HepG2 (cell line): ENCODE data around the gene ADRA1B. TPM values are rescaled to one million over a fixed set of nuclear protein-coding genes. Genes with fewer than 3 reads are reported as not detected.

Source experiments
- ATAC-seq: fragments of 200-7000 bp; cut with Tn5 transposase; 3 replicates; pipeline ENCODE4 v1.9.1; 2020; ENCODE audit warnings: mild to moderate bottlenecking, moderate library complexity
- BruUV-seq: library from RNA; stranded (reverse); fragments of 400-500 nt; replicated peaks from 2 replicates; lab custom pipeline; 2021; lab: Mats Ljungman, UMichigan
- CTCF ChIA-PET: fragments of 300-600 bp; formaldehyde crosslinking; extraction: SDS; loops from one replicate; lab custom pipeline; 2021; ENCODE audit warnings: low total read pairs, inconsistent platforms, low intra/inter-chr PET ratio; lab: Yijun Ruan, JAX
- POLR2A ChIA-PET: fragments of 350-600 bp; sonication (Branson Sonifier 250); formaldehyde crosslinking; loops from one replicate; lab custom pipeline; 2020; ENCODE audit warnings: antibody characterized with exemption, inconsistent platforms; lab: Yijun Ruan, JAX
- DNase-seq: peaks from one replicate; pipeline ENCODE4 v3.0.0-alpha.2; 2015; ENCODE audit warnings: low spot score
- FAIRE-seq: peaks from 3 replicates; lab custom pipeline; 2011; peaks lifted over from hg19 to GRCh38; lab: Jason Lieb, UNC
- H2AFZ ChIP-seq: one replicate; pipeline ENCODE4 v1.6.1; 2011; ENCODE audit warnings: low read length, inconsistent platforms
- H3K27ac ChIP-seq: fragments of 300-600 bp; 3 replicates; pipeline ENCODE4 v1.8.0; 2011; ENCODE audit warnings: mixed run types, mild to moderate bottlenecking, mixed read lengths, low read length, inconsistent platforms; ENCODE audit not compliant: insufficient read depth; ENCODE audit errors: extremely low read length
- H3K27me3 ChIP-seq, 2 experiments: fragments of 200-600 bp in 1 of 2; 2 replicates in 1 of 2; 3 replicates in 1 of 2; pipeline versions ENCODE4 v1.6.0 to v1.8.0; 2011; ENCODE audit warnings: low read length in 2 of 2, mild to moderate bottlenecking in 2 of 2, moderate library complexity in 2 of 2, inconsistent platforms in 1 of 2; ENCODE audit not compliant: insufficient read depth in 2 of 2, control insufficient read depth in 1 of 2
- H3K36me3 ChIP-seq, 2 experiments: fragments of 200-600 bp in 1 of 2; replicated peaks in 1 of 2; 2 replicates in 1 of 2; 3 replicates in 1 of 2; pipeline versions ENCODE4 v1.5.1 to v1.8.0; 2011; ENCODE audit warnings: low read length in 2 of 2, inconsistent platforms in 1 of 2; ENCODE audit not compliant: insufficient read depth in 2 of 2, control insufficient read depth in 1 of 2
- H3K4me1 ChIP-seq: 2 replicates; pipeline ENCODE4 v1.5.1; 2012; ENCODE audit warnings: low read length, inconsistent platforms; ENCODE audit not compliant: insufficient read depth
- H3K4me2 ChIP-seq: 2 replicates; pipeline ENCODE4 v1.6.0; 2011; ENCODE audit warnings: low read depth, low read length, inconsistent platforms
- H3K4me3 ChIP-seq, 3 experiments: fragments of 200-600 bp in 1 of 3; sonication (generic), shearing (Covaris generic) in 1 of 3; replicated peaks in 1 of 3; 2 replicates each; pipeline ENCODE4 v1.5.1; 2011 to 2016; ENCODE audit warnings: low read length in 3 of 3, inconsistent platforms in 2 of 3, low read depth in 2 of 3, mild to moderate bottlenecking in 2 of 3, control low read depth in 1 of 3, mixed read lengths in 1 of 3; ENCODE audit not compliant: insufficient read depth in 1 of 3
- H3K79me2 ChIP-seq: one replicate; pipeline ENCODE4 v1.6.1; 2011; ENCODE audit warnings: low read length, inconsistent platforms; ENCODE audit not compliant: insufficient read depth
- H3K9ac ChIP-seq: 2 replicates; pipeline ENCODE4 v1.6.0; 2011; ENCODE audit warnings: mild to moderate bottlenecking, low read depth, low read length, inconsistent platforms; ENCODE audit not compliant: insufficient read depth
- H3K9me3 ChIP-seq: 2 replicates; pipeline ENCODE4 v1.5.1; 2012; ENCODE audit warnings: mild to moderate bottlenecking, low read length
- H4K20me1 ChIP-seq: 2 replicates; pipeline ENCODE4 v1.6.0; 2011; ENCODE audit warnings: inconsistent platforms, mild to moderate bottlenecking, low read length, moderate library complexity; ENCODE audit not compliant: insufficient read depth
- GATA4 ChIP-seq: sonication (generic); IDR thresholded peaks from 2 replicates; pipeline ENCODE4 v1.6.1; 2016; ENCODE audit warnings: antibody characterized with exemption, low read depth, borderline replicate concordance
- KMT2A ChIP-seq: sonication (generic); formaldehyde crosslinking; IDR thresholded peaks from 2 replicates; pipeline ENCODE4 v1.4.0; 2020; ENCODE audit warnings: missing genetic modification reagents
- MAZ ChIP-seq, 2 experiments: sonication (generic) in 1 of 2; formaldehyde crosslinking in 1 of 2; IDR thresholded peaks; 2 replicates each; pipeline versions ENCODE4 v1.5.0 to v1.6.1; 2012 to 2020; ENCODE audit warnings: low read depth in 2 of 2, mild to moderate bottlenecking in 2 of 2, borderline replicate concordance in 1 of 2, improper control_type of control experiment in 1 of 2, low read length in 1 of 2, missing genetic modification reagents in 1 of 2, moderate library complexity in 1 of 2
- MBNL3 ChIP-seq: fragments of 250-450 bp; sonication (Bioruptor Pico); conservative IDR thresholded peaks from 2 replicates; pipeline ENCODE4 v1.8.0; 2022; ENCODE audit warnings: mild to moderate bottlenecking, inconsistent platforms
- ZHX1 ChIP-seq: sonication (generic); formaldehyde crosslinking; IDR thresholded peaks from 2 replicates; pipeline ENCODE4 v1.8.1; 2022; ENCODE audit warnings: low read depth, mild to moderate bottlenecking, missing genetic modification reagents
- ZMYM2 ChIP-seq: sonication (generic); formaldehyde crosslinking; IDR thresholded peaks from 2 replicates; pipeline ENCODE4 v1.8.0; 2022; ENCODE audit warnings: mild to moderate bottlenecking, missing genetic modification reagents
- ZNF580 ChIP-seq: IDR thresholded peaks from 2 replicates; pipeline ENCODE4 v1.6.1; 2016; ENCODE audit warnings: low read depth, borderline replicate concordance
- ZNF776 ChIP-seq: sonication (generic); formaldehyde crosslinking; IDR thresholded peaks from 2 replicates; pipeline ENCODE4 v1.4.0; 2020; ENCODE audit warnings: mild to moderate bottlenecking, missing genetic modification reagents
- WGBS: methylation state at CpG from one replicate; pipeline ENCODE4 v1.1.6; 2017; ENCODE audit warnings: low lambda C conversion rate; 5-methylcytosine and 5-hydroxymethylcytosine counted together
- in situ Hi-C: cut with HindIII; loops from 2 replicates; pipeline ENCODE4 v1.10.0; 2017; ENCODE audit warnings: low pct_unique_long_range_greater_than_20kb; ENCODE audit not compliant: extremely low pct_ligation_motif_present
- intact Hi-C: fragments of 100-400 bp; cut with micrococcal nuclease; formaldehyde crosslinking; loops from one replicate; pipeline ENCODE4 v1.10.0; 2022; ENCODE audit not compliant: unreplicated experiment
- polyA plus RNA-seq, 8 experiments: library from polyadenylated mRNA; depleted of rRNA in 3 of 8; stranded (reverse) in 7 of 8; unstranded in 1 of 8; fragments of >200 nt; fragmentation: Illumina TruSeq in 4 of 8; extraction: Trizol in 4 of 8; gene quantifications; 2 replicates each; pipeline versions ENCODE4 v1.2.1 to v1.2.3, GENCODE V29; 2011 to 2016; ENCODE audit warnings: low read depth in 4 of 8, missing spikeins in 1 of 8, mixed read lengths in 1 of 8; ENCODE audit not compliant: insufficient read depth in 1 of 8
- total RNA-seq, 5 experiments: library from RNA; depleted of rRNA; stranded (reverse); fragments of >200 nt; fragmentation: Illumina TruSeq; extraction: Trizol; gene quantifications; 2 replicates each; pipeline ENCODE4 v1.2.3, GENCODE V29; 2016; ENCODE audit warnings: low read depth in 1 of 5
- TF ChIP-seq, protein P1 (sequence below): IDR thresholded peaks from 2 replicates; pipeline ENCODE4 v1.6.1; 2016; ENCODE audit warnings: missing compliant biosample characterization, missing genetic modification reagents, borderline replicate concordance

Gene ADRA1B
- total and polyA plus RNA-seq, 2 of the 13 experiments (the other 11 are each of a cell fraction or from before 2014, with no cell fraction given) = not detected

DNA sequence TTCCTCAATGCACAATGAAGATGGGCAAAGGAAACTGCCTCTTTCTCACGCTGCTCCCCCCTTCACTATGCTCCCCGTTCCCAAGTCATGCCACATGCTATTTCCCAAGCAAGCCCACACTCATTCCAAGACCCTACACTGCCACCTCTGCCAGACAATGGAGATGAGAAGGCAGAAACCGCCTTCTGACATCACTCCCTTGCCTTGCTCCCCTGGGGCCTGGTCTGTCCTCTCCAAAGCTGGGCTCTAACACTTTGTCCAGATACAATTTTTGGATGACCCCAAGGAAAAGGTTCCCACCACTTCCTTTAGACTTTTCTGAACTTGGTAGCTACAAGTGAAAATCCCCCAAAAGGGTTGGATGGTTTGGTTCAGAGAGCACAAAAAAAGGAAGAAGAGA lies 7.2 kb upstream of the ADRA1B start:
- intact Hi-C loops = no loop called here
- ChIA-PET POLR2A (no interaction called here), CTCF (no interaction called here)
- H3K4me2 ChIP-seq = no peak overlapping the region
- no peaks in the 10 kb centered on the region for H3K36me3 ChIP-seq
- H3K27ac ChIP-seq = no peak overlapping the region
- no peak for DNase-seq
- H3K27me3 ChIP-seq = peaks cover 0 to 5% of the 10 kb centered on the region in 2 experiments; a peak in 2 of 5 replicates
- no peaks in the 10 kb centered on the region for H3K4me1 ChIP-seq
- H3K79me2 ChIP-seq = no peaks in the 10 kb centered on the region
- no peak overlapping the region for H3K9ac ChIP-seq
- H2AFZ ChIP-seq = no peak overlapping the region
- BruUV-seq = no TSS peak
- in situ Hi-C loops = no loop called here
- 2% methylated on average over 3 of the region's 3 CpGs for WGBS
- no peak overlapping the region for H3K4me3 ChIP-seq
- ATAC-seq = no peak
- TF ChIP-seq MBNL3 (CRISPR knock-in tag) (no peak), ZNF776 (CRISPR knock-in tag) (no peak), ZMYM2 (no peak), MAZ (IDR thresholded peaks at IDR 0.05; ENCODE audit: borderline replicate concordance, low read depth, low read length) (no peak), MAZ (CRISPR knock-in tag; IDR thresholded peaks at IDR 0.05; ENCODE audit: low read depth) (no peak), KMT2A (CRISPR knock-in tag) (no peak), ZNF580 (CRISPR knock-in tag) (no peak)
- FAIRE-seq = no peak
- no peaks in the 10 kb centered on the region for H4K20me1 ChIP-seq
- no peaks in the 10 kb centered on the region for H3K9me3 ChIP-seq

DNA sequence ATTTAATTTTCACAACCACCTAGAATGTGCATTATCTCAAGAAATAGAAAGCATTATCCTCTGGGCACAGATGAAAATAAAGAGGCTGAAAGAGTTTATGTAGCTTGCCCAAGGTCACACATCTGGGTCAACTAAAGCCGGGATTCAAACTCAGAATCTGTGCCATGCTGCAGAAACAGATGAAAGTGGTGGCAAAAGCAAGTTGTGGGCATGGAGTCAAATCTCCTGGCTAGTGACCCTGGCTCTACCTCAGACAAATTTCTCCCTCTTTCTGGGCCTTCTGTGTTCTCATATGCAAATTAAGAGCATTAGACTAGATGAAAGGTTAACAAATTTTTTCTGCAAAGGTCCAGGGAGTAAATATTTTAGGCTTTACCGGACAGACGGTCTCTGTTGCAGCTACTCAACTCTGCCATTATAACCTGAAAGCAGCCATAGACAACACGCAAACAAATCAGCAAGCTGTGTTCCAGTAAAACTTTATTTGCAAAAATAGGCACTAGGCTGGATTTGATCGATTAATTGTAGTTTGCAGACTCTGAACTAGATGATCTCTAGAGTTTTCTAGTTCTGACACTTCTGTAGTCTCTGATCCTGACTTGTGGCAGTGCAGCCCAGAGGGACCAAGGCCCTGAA lies 6.0 kb upstream of the ADRA1B start:
- no peak overlapping the region for H3K4me3 ChIP-seq
- H2AFZ ChIP-seq = no peak overlapping the region
- 29% methylated on average over 5 of the region's 5 CpGs for WGBS
- BruUV-seq = no TSS peak
- no peak for FAIRE-seq
- peaks cover 1 to 9% of the 10 kb centered on the region in 2 experiments; a peak in 3 of 5 replicates for H3K27me3 ChIP-seq
- no peaks in the 10 kb centered on the region for H3K9me3 ChIP-seq
- in situ Hi-C loops = loop anchor here (10.0 kb wide), 1 partner anchor 466 kb away; no protein-coding TSS in a partner anchor
- ATAC-seq = no peak
- DNase-seq = no peak
- no peaks in the 10 kb centered on the region for H3K4me1 ChIP-seq
- no peaks in the 10 kb centered on the region for H3K79me2 ChIP-seq
- H3K4me2 ChIP-seq = no peak overlapping the region
- H4K20me1 ChIP-seq = no peaks in the 10 kb centered on the region
- ChIA-PET CTCF (no interaction called here), POLR2A (no interaction called here)
- H3K36me3 ChIP-seq = no peaks in the 10 kb centered on the region
- intact Hi-C loops = loop anchor here (10.0 kb wide), 1 partner anchor 396 kb away; no protein-coding TSS in a partner anchor
- H3K9ac ChIP-seq = no peak overlapping the region
- no peak overlapping the region for H3K27ac ChIP-seq
- TF ChIP-seq GATA4 (no peak), ZHX1 (CRISPR knock-in tag) (no peak)
- TF ChIP-seq, protein P1, sequence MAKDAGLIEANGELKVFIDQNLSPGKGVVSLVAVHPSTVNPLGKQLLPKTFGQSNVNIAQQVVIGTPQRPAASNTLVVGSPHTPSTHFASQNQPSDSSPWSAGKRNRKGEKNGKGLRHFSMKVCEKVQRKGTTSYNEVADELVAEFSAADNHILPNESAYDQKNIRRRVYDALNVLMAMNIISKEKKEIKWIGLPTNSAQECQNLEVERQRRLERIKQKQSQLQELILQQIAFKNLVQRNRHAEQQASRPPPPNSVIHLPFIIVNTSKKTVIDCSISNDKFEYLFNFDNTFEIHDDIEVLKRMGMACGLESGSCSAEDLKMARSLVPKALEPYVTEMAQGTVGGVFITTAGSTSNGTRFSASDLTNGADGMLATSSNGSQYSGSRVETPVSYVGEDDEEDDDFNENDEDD (CRISPR knock-in tag) = no peak
